PC-3 (cell line): ENCODE results near the gene EIF3D. TPM values are rescaled to one million over a fixed set of nuclear protein-coding genes. Genes with fewer than 3 reads are reported as not detected.
A peak's percentile ranks its signal among the peaks of the same experiment; 100 is the strongest.

Experiments used
- ATAC-seq: fragments of 200-7000 bp; cut with Tn5 transposase; 2 replicates; pipeline ENCODE4 v1.9.1; 2020; ENCODE audit warnings: mild to moderate bottlenecking, moderate library complexity
- BruUV-seq: library from RNA; stranded (reverse); fragments of 400-500 nt; replicated peaks from 2 replicates; lab custom pipeline; 2021; lab: Mats Ljungman, UMichigan
- CTCF ChIA-PET: fragments of 300-600 bp; sonication (Branson Sonifier 250); formaldehyde crosslinking; loops from one replicate; lab custom pipeline; 2022; ENCODE audit warnings: antibody characterized with exemption; lab: Charles Lee
- POLR2A ChIA-PET: fragments of 300-600 bp; sonication (Branson Sonifier 250); formaldehyde crosslinking; loops from one replicate; lab custom pipeline; 2022; ENCODE audit warnings: antibody characterized with exemption; ENCODE audit not compliant: unreplicated experiment; lab: Charles Lee
- DNase-seq: peaks from one replicate; pipeline ENCODE4 v3.0.0-alpha.2; 2015
- H2AFZ ChIP-seq: fragments of 300-600 bp; sonication (generic); 2 replicates; pipeline ENCODE4 v1.6.0; 2016; ENCODE audit warnings: antibody characterized with exemption, low read length
- H3F3A ChIP-seq: fragments of 300-600 bp; sonication (generic); one replicate; pipeline ENCODE4 v1.6.0; 2017; ENCODE audit warnings: antibody characterized with exemption, low read length, control low read depth, mild to moderate bottlenecking; ENCODE audit not compliant: unreplicated experiment
- H3K27ac ChIP-seq: fragments of 300-600 bp; sonication (generic); 2 replicates; pipeline ENCODE4 v1.5.1; 2016; ENCODE audit warnings: mild to moderate bottlenecking, low read length
- H3K27me3 ChIP-seq: fragments of 300-600 bp; sonication (generic); 2 replicates; pipeline ENCODE4 v1.6.1; 2016; ENCODE audit warnings: low read length, mixed read lengths
- H3K36me3 ChIP-seq: fragments of 300-600 bp; sonication (generic); 2 replicates; pipeline ENCODE4 v1.6.1; 2016; ENCODE audit warnings: low read depth, mixed run types, low read length, mixed read lengths
- H3K4me1 ChIP-seq: fragments of 300-600 bp; sonication (generic); 2 replicates; pipeline ENCODE4 v1.5.1; 2016; ENCODE audit warnings: low read length; ENCODE audit not compliant: insufficient read depth
- H3K4me2 ChIP-seq: fragments of 300-600 bp; sonication (generic); 2 replicates; pipeline ENCODE4 v1.6.0; 2016; ENCODE audit warnings: low read length
- H3K4me3 ChIP-seq: fragments of 300-600 bp; sonication (generic); 2 replicates; pipeline ENCODE4 v1.5.1; 2016; ENCODE audit warnings: mild to moderate bottlenecking, low read length, mixed read lengths
- H3K79me2 ChIP-seq: fragments of 300-600 bp; sonication (generic); 2 replicates; pipeline ENCODE4 v1.6.1; 2017; ENCODE audit warnings: low read length, mixed read lengths
- H3K9ac ChIP-seq: fragments of 300-600 bp; sonication (generic); 2 replicates; pipeline ENCODE4 v1.6.0; 2016; ENCODE audit warnings: mild to moderate bottlenecking, low read length
- H3K9me2 ChIP-seq: fragments of 300-600 bp; sonication (generic); replicated peaks from 2 replicates; pipeline ENCODE4 v1.6.1; 2016; ENCODE audit warnings: mixed run types, low read length, mixed read lengths
- H3K9me3 ChIP-seq: fragments of 300-600 bp; sonication (generic); 2 replicates; pipeline ENCODE4 v1.6.1; 2016; ENCODE audit warnings: low read length, mixed read lengths
- H4K20me1 ChIP-seq: fragments of 300-600 bp; sonication (generic); 2 replicates; pipeline ENCODE4 v1.6.1; 2016; ENCODE audit warnings: low read length, mixed read lengths
- EZH2 ChIP-seq: fragments of 300-600 bp; sonication (generic); IDR thresholded peaks from one replicate; pipeline ENCODE4 v1.6.1; 2017; ENCODE audit warnings: antibody characterized with exemption, mild to moderate bottlenecking, low read length; ENCODE audit not compliant: unreplicated experiment
- EZH2phosphoT487 ChIP-seq: fragments of 300-600 bp; sonication (generic); IDR thresholded peaks from 2 replicates; pipeline ENCODE4 v1.6.1; 2018; ENCODE audit warnings: mild to moderate bottlenecking, antibody characterized with exemption, low read length, borderline replicate concordance
- intact Hi-C: fragments of 100-400 bp; cut with micrococcal nuclease; formaldehyde crosslinking; loops from 2 replicates; pipeline ENCODE4 v1.9.0; 2023
- total RNA-seq: library from RNA; depleted of rRNA; stranded (reverse); fragments of >200 nt; gene quantifications from 2 replicates; pipeline ENCODE4 v1.2.3, GENCODE V29; 2014
- TF ChIP-seq, protein P1 (sequence below): fragments of 300-600 bp; sonication (generic); conservative IDR thresholded peaks from 2 replicates; pipeline ENCODE4 v1.5.1; 2017; ENCODE audit warnings: antibody characterized with exemption, low read depth, mild to moderate bottlenecking, low read length

The EIF3D gene
- total RNA-seq, 1 experiment from 2014 or later: 247 TPM

DNA sequence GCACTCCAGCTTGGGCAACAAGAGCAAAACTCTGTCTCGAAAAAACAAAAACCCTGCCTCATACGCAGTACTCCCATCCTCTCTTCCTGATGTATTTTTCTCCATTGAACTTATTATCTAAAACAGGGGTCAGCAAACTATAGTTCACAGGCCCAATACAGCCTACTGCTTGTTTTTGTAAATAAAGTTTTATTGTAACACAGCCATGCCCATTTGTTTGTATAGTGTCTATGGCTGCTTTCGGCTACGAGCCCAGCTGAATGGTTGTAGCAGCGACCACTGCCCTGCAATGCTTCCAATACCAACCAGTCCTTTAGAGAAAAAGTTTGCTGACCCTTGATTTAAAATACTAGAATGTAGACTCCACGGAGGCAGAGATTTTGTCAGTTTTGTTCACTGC lies 53.6 kb downstream of the EIF3D start:
- Histone ChIP-seq H3K4me2 (no peak overlapping the region), H3K4me1 (peaks cover 19% of the 10 kb centered on the region), H3K9ac (no peak overlapping the region), H3K9me3 (no peaks in the 10 kb centered on the region), H3K9me2 (no peaks in the 10 kb centered on the region), H3K27me3 (no peaks in the 10 kb centered on the region), H3K36me3 (peaks cover 3% of the 10 kb centered on the region; the same call in 1 of the 2 replicates), H3K79me2 (peaks cover 24% of the 10 kb centered on the region), H3K27ac (no peak overlapping the region), H4K20me1 (no peaks in the 10 kb centered on the region), H2AFZ (no peak overlapping the region), H3F3A (no peaks in the 10 kb centered on the region), H3K4me3 (no peak overlapping the region)
- intact Hi-C loops: no loop called here
- DNase-seq: no peak
- ATAC-seq: no peak
- CTCF ChIA-PET: no interaction called here
- BruUV-seq: no TSS peak
- no peak for TF ChIP-seq EZH2
- POLR2A ChIA-PET: no interaction called here

DNA sequence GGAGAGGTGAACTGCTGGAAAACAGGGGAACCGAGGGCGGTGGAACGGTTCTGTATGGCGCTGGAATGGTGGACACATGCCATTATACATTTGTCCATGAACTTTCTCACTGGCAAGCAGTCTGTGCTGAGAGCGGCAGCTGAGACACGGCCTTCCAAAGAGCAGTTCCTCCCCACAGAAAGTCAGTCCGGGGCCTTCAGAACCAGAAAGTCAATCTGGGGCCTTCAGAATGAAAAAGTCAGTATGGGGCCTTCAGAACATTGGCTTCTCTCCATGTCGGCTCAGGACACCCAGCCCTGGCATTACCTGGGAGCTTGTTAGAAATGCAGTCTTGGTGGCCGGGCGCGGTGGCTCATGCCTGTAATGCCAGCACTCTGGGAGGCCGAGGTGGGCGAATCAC lies 56.3 kb downstream of the EIF3D start:
- ChIA-PET POLR2A (no interaction called here), CTCF (no interaction called here)
- no peaks in the 10 kb centered on the region for H3F3A ChIP-seq
- H4K20me1 ChIP-seq: no peaks in the 10 kb centered on the region
- H3K79me2 ChIP-seq: peaks cover 26% of the 10 kb centered on the region; the same call in 1 of the 2 replicates
- peaks cover 35% of the 10 kb centered on the region for H3K4me1 ChIP-seq
- no peak overlapping the region for H3K4me3 ChIP-seq
- no peak overlapping the region for H3K9ac ChIP-seq
- no peak overlapping the region for H2AFZ ChIP-seq
- intact Hi-C loops: no loop called here
- no peak overlapping the region for H3K4me2 ChIP-seq
- DNase-seq: no peak
- H3K27me3 ChIP-seq: no peaks in the 10 kb centered on the region
- no TSS peak for BruUV-seq
- no peak overlapping the region for H3K27ac ChIP-seq
- no peak for ATAC-seq
- no peaks in the 10 kb centered on the region for H3K9me2 ChIP-seq
- TF ChIP-seq, protein P1, sequence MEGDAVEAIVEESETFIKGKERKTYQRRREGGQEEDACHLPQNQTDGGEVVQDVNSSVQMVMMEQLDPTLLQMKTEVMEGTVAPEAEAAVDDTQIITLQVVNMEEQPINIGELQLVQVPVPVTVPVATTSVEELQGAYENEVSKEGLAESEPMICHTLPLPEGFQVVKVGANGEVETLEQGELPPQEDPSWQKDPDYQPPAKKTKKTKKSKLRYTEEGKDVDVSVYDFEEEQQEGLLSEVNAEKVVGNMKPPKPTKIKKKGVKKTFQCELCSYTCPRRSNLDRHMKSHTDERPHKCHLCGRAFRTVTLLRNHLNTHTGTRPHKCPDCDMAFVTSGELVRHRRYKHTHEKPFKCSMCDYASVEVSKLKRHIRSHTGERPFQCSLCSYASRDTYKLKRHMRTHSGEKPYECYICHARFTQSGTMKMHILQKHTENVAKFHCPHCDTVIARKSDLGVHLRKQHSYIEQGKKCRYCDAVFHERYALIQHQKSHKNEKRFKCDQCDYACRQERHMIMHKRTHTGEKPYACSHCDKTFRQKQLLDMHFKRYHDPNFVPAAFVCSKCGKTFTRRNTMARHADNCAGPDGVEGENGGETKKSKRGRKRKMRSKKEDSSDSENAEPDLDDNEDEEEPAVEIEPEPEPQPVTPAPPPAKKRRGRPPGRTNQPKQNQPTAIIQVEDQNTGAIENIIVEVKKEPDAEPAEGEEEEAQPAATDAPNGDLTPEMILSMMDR: no peak
- TF ChIP-seq EZH2: no peak
- no peak for TF ChIP-seq EZH2phosphoT487
- H3K36me3 ChIP-seq: peaks cover 3% of the 10 kb centered on the region; the same call in 1 of the 2 replicates
- H3K9me3 ChIP-seq: no peaks in the 10 kb centered on the region

DNA sequence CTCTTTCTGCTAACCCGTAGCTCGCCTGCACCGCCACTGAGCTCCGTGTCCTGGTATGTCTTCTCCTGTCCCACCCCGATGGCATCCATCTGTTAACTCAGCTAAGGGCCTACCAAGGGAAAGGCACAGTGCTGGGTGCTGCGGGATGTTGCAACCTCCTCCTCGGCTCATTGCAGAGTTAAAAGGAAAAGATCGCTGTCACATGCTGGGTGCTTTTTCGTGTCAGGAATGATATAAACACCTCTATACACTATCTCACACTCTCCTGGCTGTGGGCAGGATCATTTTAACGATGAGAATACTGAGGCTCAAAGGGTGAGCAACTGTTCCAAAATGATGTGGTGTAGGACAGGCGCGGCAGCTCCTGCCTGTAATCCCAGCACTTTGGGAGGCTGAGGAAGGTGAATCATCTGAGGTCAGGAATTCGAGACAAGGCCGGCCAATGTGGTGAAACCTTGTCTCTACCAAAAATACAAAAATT lies 57.6 kb downstream of the EIF3D start:
- DNase-seq: peak; percentile 61
- peaks cover 48% of the 10 kb centered on the region for H3K4me1 ChIP-seq
- H3K79me2 ChIP-seq: peaks cover 31% of the 10 kb centered on the region; the same call in 1 of the 2 replicates
- H3K9me2 ChIP-seq: no peaks in the 10 kb centered on the region
- H3K4me3 ChIP-seq: no peak overlapping the region
- H3K9me3 ChIP-seq: no peaks in the 10 kb centered on the region
- no peak for TF ChIP-seq EZH2phosphoT487
- TF ChIP-seq, protein P1: no peak
- no peak for TF ChIP-seq EZH2
- H3K4me2 ChIP-seq: 0 out of 2 replicates have a peak overlapping the region, but pooled peaks have one; percentile 17
- no peaks in the 10 kb centered on the region for H3F3A ChIP-seq
- H4K20me1 ChIP-seq: no peaks in the 10 kb centered on the region
- intact Hi-C loops: no loop called here
- no peak overlapping the region for H2AFZ ChIP-seq
- ATAC-seq: peak; percentile 27
- H3K36me3 ChIP-seq: peaks cover 3% of the 10 kb centered on the region; the same call in 1 of the 2 replicates
- no peaks in the 10 kb centered on the region for H3K27me3 ChIP-seq
- no peak overlapping the region for H3K9ac ChIP-seq
- POLR2A ChIA-PET: interaction anchor here (0.7 kb wide), 1 partner anchor 106 kb away, joined by 3 read pairs; no protein-coding TSS in a partner anchor
- CTCF ChIA-PET: interaction anchor here (1.3 kb wide), 1 partner anchor 101 kb away, joined by 5 read pairs; no protein-coding TSS in a partner anchor
- peak overlapping the region; percentile 44 for H3K27ac ChIP-seq
- no TSS peak for BruUV-seq
